C4-2B (cell line): ENCODE measurements around the gene DNAJB12.

Experiments used
- H3K27ac ChIP-seq: fragments of 450-650 bp; 2 replicates; pipeline ENCODE4 v1.5.1; 2017
- CTCF ChIP-seq: fragments of 450-650 bp; conservative IDR thresholded peaks from 2 replicates; pipeline ENCODE4 v1.5.1; 2017; ENCODE audit warnings: mild to moderate bottlenecking
- ZFX ChIP-seq: fragments of 450-650 bp; IDR thresholded peaks from 2 replicates; pipeline ENCODE4 v1.6.1; 2017

The DNAJB12 gene

DNA sequence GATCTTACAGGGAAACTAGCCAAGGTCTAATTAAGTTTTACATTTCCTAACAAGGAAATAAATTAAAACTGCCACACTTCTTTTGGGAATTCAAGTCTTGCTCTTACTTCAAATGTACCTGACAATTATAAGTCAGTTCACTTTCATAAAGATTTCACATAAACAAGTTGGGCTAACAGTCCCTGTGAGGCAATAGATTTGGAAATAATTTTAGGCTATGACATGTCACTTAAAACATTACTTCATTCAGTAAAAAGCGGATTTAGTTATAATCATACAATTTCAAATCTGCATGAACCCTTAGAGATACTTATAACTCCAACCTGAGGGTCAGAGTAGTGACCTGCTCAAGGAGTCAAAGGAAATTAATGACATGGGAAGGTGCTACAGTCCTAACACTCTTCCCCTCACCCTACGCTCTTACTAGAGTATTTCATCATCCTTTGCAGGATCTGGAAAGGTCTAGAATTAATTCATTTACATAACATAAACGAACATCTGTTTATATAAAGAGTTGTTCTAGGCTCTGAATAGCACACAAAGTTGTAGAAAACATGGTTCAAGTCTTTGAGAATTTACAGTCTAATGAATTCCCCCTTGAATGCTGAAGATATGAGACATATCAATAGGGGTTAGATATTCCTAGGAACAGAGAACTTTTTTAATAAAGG is 32.3 kb upstream of the DNAJB12 start:
- TF ChIP-seq ZFX: no peak
- TF ChIP-seq CTCF: no peak
- H3K27ac ChIP-seq: no peak overlapping the region

- TF ChIP-seq CTCF: no peak
- no peak for TF ChIP-seq ZFX
- H3K27ac ChIP-seq: no peak overlapping the region
These were observed 31.0 kb upstream of the DNAJB12 start for GRCh38 chr10:72385724-72386123.

DNA sequence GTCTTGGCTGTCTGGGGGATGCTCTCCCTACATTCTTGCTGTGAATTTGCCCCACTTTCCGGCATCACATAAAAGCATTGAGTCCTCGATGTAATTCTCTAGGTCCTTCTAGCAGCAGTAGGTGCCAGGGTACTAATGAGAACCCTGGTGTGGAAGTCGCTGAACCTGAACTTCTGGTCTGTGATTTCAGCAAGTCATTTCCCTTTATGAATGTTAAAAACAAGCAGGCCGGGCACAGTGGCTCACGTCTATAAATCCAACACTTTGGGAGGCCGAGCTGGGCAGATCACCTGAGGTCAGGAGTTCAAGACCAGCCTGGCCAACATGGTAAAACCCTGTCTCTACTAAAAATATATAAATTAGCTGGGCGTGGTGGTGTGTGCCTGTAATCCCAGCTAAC is 30.3 kb upstream of the DNAJB12 start:
- peak overlapping the region; percentile 40; the same call in 1 of the 2 replicates for H3K27ac ChIP-seq

GRCh38 chr10:72379776-72380175 is 25.1 kb upstream of the DNAJB12 start:
- H3K27ac ChIP-seq: no peak overlapping the region
- TF ChIP-seq ZFX (no peak), CTCF (no peak)

- TF ChIP-seq ZFX (no peak), CTCF (no peak)
- H3K27ac ChIP-seq: no peak overlapping the region
These were observed 24.3 kb upstream of the DNAJB12 start for GRCh38 chr10:72379062-72379461.

DNA sequence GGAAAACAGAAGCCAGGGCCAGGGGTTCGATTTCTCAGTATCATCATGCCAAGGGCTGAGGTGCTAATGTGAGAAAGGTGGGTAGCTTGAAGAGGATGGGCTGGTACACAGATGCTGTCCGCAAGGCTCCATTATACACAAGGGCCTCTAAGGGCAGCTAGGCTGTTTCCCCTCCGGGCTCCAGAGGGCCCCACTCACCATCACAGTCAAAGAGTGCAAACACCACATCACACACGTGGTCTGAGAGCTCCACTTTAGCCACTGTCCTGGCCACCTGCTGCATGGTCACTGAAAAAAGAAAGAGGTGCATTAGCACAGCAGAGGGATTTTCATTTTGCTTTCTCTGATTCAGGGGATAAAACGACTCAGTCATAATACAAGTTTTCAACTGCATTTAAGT is 20.9 kb upstream of the DNAJB12 start:
- H3K27ac ChIP-seq: no peak overlapping the region

DNA sequence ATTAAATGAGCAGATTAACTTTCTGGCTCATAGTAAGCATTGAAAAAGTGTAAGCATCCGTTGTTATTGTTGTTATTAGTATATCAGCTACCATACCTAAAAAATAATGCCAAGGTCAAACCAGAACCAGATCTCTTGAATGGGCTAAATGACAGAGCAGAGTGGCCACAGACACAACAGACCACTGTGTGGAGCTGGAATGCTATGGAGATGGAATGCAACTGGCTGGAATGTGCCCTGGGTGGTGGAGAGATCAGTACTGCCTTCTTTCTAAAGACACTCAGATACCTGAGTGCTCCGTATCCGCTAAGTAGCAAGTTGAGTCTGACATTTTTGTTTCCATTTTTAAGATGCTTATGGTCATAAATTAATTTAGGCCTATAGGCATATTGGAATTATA is 20.5 kb upstream of the DNAJB12 start:
- TF ChIP-seq ZFX (no peak), CTCF (no peak)
- no peak overlapping the region for H3K27ac ChIP-seq

More for the DNA sequence above, 20.9 kb upstream of the DNAJB12 start:
- TF ChIP-seq ZFX (no peak), CTCF (peak; percentile 31)

DNA sequence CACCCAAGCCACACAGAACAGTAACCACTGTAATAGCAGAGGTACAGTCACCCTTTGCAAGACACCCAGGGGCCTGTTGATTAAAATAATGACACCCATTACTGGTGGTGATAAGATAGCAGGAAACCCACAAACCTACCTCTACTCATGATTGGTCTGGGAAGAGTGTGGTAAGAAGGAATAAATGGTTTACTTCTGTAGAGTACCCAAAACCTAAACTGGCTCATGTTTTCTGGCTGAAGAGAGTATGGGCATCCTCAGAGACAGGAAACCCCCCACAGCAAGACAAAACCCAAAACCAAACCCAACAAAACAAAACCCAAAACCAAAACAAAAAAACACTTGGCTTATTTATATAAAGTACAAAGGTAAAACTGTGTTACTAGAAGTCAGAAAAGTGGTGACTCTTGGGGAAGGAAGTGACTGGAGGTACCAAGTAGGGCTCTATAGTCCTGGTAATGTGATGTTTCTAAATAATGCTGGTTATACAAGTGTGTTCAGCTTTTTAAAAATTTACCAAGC is 15.5 kb upstream of the DNAJB12 start:
- TF ChIP-seq ZFX: no peak
- no peak for TF ChIP-seq CTCF
- H3K27ac ChIP-seq: no peak overlapping the region
